Thymus (tissue), 11 donors: ENCODE measurements around the gene NEUROG3. TPM values are rescaled to one million over a fixed set of nuclear protein-coding genes. Genes with fewer than 3 reads are reported as not detected.
"Not testable (repeated sequence)": the region's sequence is repeated elsewhere in the genome, so short reads cannot be mapped to it uniquely, and the experiment has no call there.

Source experiments
- DNase-seq, 9 donors: peaks; one replicate each; pipeline ENCODE4 v3.0.0-alpha.2; 2013; ENCODE audit warnings: low spot score in 9 of 9, low read depth in 6 of 9, missing footprints in 1 of 9
- H3K27ac ChIP-seq, 2 donors: one replicate each; pipeline ENCODE4 v1.5.1; 2013; ENCODE audit warnings: control low read depth in 1 of 2, low read depth in 1 of 2, low read length in 1 of 2, mild to moderate bottlenecking in 1 of 2, moderate library complexity in 1 of 2
- H3K27me3 ChIP-seq, 2 donors: one replicate each; pipeline ENCODE4 v1.5.1; 2013; ENCODE audit warnings: low read length in 1 of 2; ENCODE audit not compliant: control insufficient read depth in 2 of 2, insufficient read depth in 1 of 2
- H3K36me3 ChIP-seq, 2 donors: one replicate each; pipeline ENCODE4 v1.5.1; 2013; ENCODE audit warnings: low read length in 1 of 2, mild to moderate bottlenecking in 1 of 2, moderate library complexity in 1 of 2; ENCODE audit not compliant: control insufficient read depth in 2 of 2, insufficient read depth in 2 of 2
- H3K4me1 ChIP-seq, 2 donors: one replicate each; pipeline ENCODE4 v1.5.1; 2013; ENCODE audit warnings: low read length in 2 of 2; ENCODE audit not compliant: control insufficient read depth in 2 of 2, insufficient read depth in 2 of 2
- H3K4me3 ChIP-seq, 2 donors: one replicate each; pipeline ENCODE4 v1.5.1; 2013; ENCODE audit warnings: low read length in 2 of 2, control low read depth in 1 of 2, mild to moderate bottlenecking in 1 of 2
- H3K9me3 ChIP-seq, 2 donors: one replicate each; pipeline ENCODE4 v1.5.1; 2013; ENCODE audit warnings: low read length in 1 of 2, mild to moderate bottlenecking in 1 of 2; ENCODE audit not compliant: control insufficient read depth in 2 of 2, insufficient read depth in 1 of 2
- WGBS: extraction: QIAGEN DNeasy Blood & Tissue Kit; methylation state at CpG from one replicate; pipeline ENCODE4 v1.1.7; 2013; 5-methylcytosine and 5-hydroxymethylcytosine counted together
- polyA plus RNA-seq: library from polyadenylated mRNA; stranded (reverse); fragments of 200-250 nt; gene quantifications from one replicate; pipeline ENCODE4 v1.2.3, GENCODE V29; 2013
- total RNA-seq: library from RNA; stranded (reverse); fragments of 120-200 nt; gene quantifications from one replicate; pipeline ENCODE4 v1.2.4, GENCODE V29; 2013
- donor health status: healthy.

NEUROG3 gene
- total and polyA plus RNA-seq, 2 donors = 0.14 TPM; not detected in 1

- H3K9me3 ChIP-seq = peaks cover 1 to 10% of the 10 kb centered on the region in 2 donors
- WGBS = 97% methylated on average over 11 of the region's 11 CpGs
- H3K27me3 ChIP-seq, DNase-seq, H3K4me3 ChIP-seq, H3K27ac ChIP-seq, H3K4me1 ChIP-seq, H3K36me3 ChIP-seq: not testable (repeated sequence)
Observed at GRCh38 chr10:69536521-69536920, 36.7 kb downstream of the NEUROG3 start.

DNA sequence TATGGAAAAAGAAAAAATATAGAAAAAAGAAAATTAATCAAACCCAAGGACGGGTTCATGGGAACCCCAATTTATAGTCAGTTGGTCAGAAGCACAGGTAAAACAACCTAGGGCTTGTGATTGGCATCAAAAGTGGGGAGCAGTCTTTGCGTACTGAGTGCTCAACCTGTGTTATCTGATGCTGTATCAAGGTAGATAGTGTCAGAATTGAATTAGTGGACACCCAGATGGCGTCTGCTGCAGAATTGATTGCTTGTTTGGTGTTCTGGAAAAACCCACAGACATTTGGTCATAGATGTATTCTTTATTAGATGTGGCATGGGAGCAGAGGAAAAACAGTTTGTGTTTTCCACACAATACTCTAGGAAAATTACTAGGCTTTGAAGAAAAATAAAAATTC lies 39.6 kb downstream of the NEUROG3 start:
- Histone ChIP-seq H3K27ac (no peak overlapping the region), H3K4me1 (no peaks in the 10 kb centered on the region), H3K4me3 (no peak overlapping the region), H3K27me3 (no peaks in the 10 kb centered on the region), H3K9me3 (no peaks in the 10 kb centered on the region), H3K36me3 (no peaks in the 10 kb centered on the region)
- DNase-seq = no peak
- WGBS = 83% methylated on average over 3 of the region's 3 CpGs

GRCh38 chr10:69527961-69528360 lies 45.3 kb downstream of the NEUROG3 start:
- H3K4me1 ChIP-seq = no peaks in the 10 kb centered on the region
- no peak for DNase-seq
- H3K27ac ChIP-seq = no peak overlapping the region
- H3K9me3 ChIP-seq = no peaks in the 10 kb centered on the region
- WGBS = 98% methylated on average over 11 of the region's 11 CpGs
- peaks cover 0 to 6% of the 10 kb centered on the region in 2 donors for H3K27me3 ChIP-seq
- H3K4me3 ChIP-seq = no peak overlapping the region
- H3K36me3 ChIP-seq = no peaks in the 10 kb centered on the region

Other genes with a start within 250 kb of the NEUROG3 start
- 0.05 TPM for gene TACR2, start 156.5 kb downstream of the NEUROG3 start, total RNA-seq
- gene TACR2, start 156.5 kb downstream of the NEUROG3 start, polyA plus RNA-seq = 0.30 TPM
- 9.7 TPM for gene TSPAN15, start 122.0 kb downstream of the NEUROG3 start, total RNA-seq
- 13.2 TPM for gene TSPAN15, start 122.0 kb downstream of the NEUROG3 start, polyA plus RNA-seq
- 1.0 TPM for gene FAM241B, start 56.8 kb upstream of the NEUROG3 start, total RNA-seq
- gene FAM241B, start 56.8 kb upstream of the NEUROG3 start, polyA plus RNA-seq = 8.3 TPM
- gene COL13A1, start 228.5 kb upstream of the NEUROG3 start, total RNA-seq = 0.19 TPM
- 0.96 TPM for gene COL13A1, start 228.5 kb upstream of the NEUROG3 start, polyA plus RNA-seq